Keratinocyte (primary cell): ENCODE results near the gene SRRD.

Source experiments
- EZH2 ChIP-seq: IDR thresholded peaks from one replicate; pipeline ENCODE4 v1.6.1; 2012; ENCODE audit warnings: inconsistent platforms, mild to moderate bottlenecking, low read length, moderate library complexity
- TF ChIP-seq, protein P1 (sequence below), 3 experiments: IDR thresholded peaks in 1 of 3; conservative IDR thresholded peaks in 1 of 3; optimal IDR thresholded peaks in 1 of 3; 2 replicates in 2 of 3; 3 replicates in 1 of 3; pipeline versions ENCODE3 to v1.5.1; 2011; ENCODE audit warnings: low read length in 3 of 3, mild to moderate bottlenecking in 3 of 3, moderate library complexity in 2 of 3, control low read depth in 1 of 3, inconsistent platforms in 1 of 3; ENCODE audit not compliant: insufficient read depth in 2 of 3; ENCODE audit errors: extremely low read depth in 1 of 3

DNA sequence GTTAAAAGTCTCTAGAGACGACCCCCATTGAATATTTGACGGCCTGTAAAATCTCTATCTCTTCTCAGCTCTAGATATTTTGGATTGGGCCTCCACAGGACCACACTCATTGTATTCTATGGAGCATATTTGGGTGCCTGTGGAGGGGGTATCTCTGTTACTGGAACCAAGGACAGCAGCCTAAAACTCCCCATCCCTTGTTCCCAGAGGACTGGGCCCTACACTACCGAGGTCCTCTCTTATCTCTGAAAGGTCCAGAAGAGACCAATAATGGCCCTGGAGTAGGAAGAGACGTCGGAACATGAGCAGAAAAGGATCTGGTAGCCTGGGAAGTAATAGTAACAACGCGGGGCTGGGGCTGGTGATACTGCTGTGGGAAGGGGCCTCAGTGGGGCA lies 636 bp upstream of the SRRD start:
- no peak for TF ChIP-seq EZH2
- TF ChIP-seq, protein P1, sequence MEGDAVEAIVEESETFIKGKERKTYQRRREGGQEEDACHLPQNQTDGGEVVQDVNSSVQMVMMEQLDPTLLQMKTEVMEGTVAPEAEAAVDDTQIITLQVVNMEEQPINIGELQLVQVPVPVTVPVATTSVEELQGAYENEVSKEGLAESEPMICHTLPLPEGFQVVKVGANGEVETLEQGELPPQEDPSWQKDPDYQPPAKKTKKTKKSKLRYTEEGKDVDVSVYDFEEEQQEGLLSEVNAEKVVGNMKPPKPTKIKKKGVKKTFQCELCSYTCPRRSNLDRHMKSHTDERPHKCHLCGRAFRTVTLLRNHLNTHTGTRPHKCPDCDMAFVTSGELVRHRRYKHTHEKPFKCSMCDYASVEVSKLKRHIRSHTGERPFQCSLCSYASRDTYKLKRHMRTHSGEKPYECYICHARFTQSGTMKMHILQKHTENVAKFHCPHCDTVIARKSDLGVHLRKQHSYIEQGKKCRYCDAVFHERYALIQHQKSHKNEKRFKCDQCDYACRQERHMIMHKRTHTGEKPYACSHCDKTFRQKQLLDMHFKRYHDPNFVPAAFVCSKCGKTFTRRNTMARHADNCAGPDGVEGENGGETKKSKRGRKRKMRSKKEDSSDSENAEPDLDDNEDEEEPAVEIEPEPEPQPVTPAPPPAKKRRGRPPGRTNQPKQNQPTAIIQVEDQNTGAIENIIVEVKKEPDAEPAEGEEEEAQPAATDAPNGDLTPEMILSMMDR (optimal IDR thresholded peaks at IDR 0.05 in 1 of 3, IDR thresholded peaks at IDR 0.05 in 1 of 3, conservative IDR thresholded peaks at IDR 0.05 in 1 of 3; ENCODE audit: extremely low read depth in 1 of 3, insufficient read depth in 2 of 3, low read length in 3 of 3), result no peak
